ENCODE measurements around the gene FTO.

FTO gene

DNA sequence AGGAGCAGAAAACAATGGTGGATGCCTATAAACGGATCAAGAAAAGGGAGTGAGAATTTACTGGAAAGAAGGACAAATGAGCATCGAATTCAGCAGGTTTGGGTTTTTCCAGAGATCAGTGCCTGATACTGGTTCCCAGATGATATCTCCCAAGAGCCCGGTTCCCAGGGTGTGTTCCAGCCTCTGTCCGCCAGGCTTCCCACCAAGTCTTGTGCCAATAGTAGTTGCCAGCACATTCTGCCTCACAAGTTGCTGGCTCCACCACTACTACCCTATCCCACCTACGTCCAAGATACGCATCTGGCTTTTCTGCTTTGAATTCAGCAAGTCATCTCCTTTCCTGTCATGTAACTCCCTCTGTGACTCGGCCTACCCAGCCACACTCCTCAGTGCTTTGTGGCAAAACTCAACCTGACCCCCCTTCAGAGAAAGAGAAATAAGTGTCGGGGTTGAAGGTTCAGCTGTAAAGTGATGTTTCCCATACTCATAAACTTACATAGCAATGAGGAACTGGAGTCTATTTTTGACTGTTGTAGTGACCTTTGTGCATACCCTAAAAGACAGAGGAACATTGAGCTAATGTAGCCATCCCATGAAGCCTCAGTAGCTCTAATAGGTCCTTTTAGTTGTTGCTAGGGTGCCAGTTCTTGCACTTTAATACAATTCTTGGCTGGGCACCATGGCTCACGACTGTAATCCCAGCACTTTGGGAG is 305.7 kb downstream of the FTO start:
- TF ChIP-seq, protein P1, sequence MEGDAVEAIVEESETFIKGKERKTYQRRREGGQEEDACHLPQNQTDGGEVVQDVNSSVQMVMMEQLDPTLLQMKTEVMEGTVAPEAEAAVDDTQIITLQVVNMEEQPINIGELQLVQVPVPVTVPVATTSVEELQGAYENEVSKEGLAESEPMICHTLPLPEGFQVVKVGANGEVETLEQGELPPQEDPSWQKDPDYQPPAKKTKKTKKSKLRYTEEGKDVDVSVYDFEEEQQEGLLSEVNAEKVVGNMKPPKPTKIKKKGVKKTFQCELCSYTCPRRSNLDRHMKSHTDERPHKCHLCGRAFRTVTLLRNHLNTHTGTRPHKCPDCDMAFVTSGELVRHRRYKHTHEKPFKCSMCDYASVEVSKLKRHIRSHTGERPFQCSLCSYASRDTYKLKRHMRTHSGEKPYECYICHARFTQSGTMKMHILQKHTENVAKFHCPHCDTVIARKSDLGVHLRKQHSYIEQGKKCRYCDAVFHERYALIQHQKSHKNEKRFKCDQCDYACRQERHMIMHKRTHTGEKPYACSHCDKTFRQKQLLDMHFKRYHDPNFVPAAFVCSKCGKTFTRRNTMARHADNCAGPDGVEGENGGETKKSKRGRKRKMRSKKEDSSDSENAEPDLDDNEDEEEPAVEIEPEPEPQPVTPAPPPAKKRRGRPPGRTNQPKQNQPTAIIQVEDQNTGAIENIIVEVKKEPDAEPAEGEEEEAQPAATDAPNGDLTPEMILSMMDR (conservative IDR thresholded peaks at IDR 0.05): no peak
- no peak for TF ChIP-seq ZFX (IDR thresholded peaks at IDR 0.05)
- no peak overlapping the region for H3K27ac ChIP-seq

DNA sequence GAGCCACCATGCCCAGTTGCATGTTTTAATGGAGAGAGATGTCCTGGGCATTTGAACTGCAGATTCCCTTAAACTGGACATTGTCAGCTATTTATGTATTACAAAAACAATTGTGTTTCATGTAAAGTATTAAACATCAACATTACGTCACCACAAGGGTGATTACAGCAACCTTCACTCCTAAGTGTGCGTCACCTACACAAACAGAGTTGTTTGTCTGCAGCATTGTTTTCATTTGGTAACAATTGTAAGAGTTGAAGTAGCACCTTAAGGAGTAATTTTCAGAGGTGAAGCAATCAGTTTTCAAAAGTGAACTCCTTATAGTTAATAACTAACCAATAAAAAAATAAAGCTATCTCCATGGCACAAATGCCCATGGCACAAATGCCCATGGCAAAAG is 311.2 kb downstream of the FTO start:
- no peak for TF ChIP-seq ZFX (IDR thresholded peaks at IDR 0.05)
- TF ChIP-seq, protein P1 (conservative IDR thresholded peaks at IDR 0.05): no peak
- no peak overlapping the region for H3K27ac ChIP-seq

GRCh38 chr16:54022362-54022761 is 318.4 kb downstream of the FTO start:
- TF ChIP-seq, protein P1 (conservative IDR thresholded peaks at IDR 0.05): no peak
- no peak for TF ChIP-seq ZFX (IDR thresholded peaks at IDR 0.05)
- H3K27ac ChIP-seq: no peak overlapping the region

- TF ChIP-seq, protein P1 (conservative IDR thresholded peaks at IDR 0.05): no peak
- TF ChIP-seq ZFX (IDR thresholded peaks at IDR 0.05): no peak
- H3K27ac ChIP-seq: no peak overlapping the region
Measured at GRCh38 chr16:54026456-54026855, 322.5 kb downstream of the FTO start.

- H3K27ac ChIP-seq: no peak overlapping the region
- TF ChIP-seq, protein P1 (conservative IDR thresholded peaks at IDR 0.05): no peak
Measured at GRCh38 chr16:54027062-54027461, 323.1 kb downstream of the FTO start.

- TF ChIP-seq ZFX (IDR thresholded peaks at IDR 0.05): no peak
- TF ChIP-seq, protein P1 (conservative IDR thresholded peaks at IDR 0.05): no peak
- H3K27ac ChIP-seq: no peak overlapping the region
Measured at GRCh38 chr16:54027558-54027957, 323.6 kb downstream of the FTO start.

- TF ChIP-seq, protein P1 (conservative IDR thresholded peaks at IDR 0.05): no peak
- no peak for TF ChIP-seq ZFX (IDR thresholded peaks at IDR 0.05)
- H3K27ac ChIP-seq: no peak overlapping the region
Measured at GRCh38 chr16:54027995-54028394, 324.0 kb downstream of the FTO start.
